Fibroblast of skin of right quadriceps (primary cell): ENCODE data around the gene SMARCC2.

ENCODE experiments used
- DNase-seq: peaks from one replicate; pipeline ENCODE4 v3.0.0-alpha.2; 2013

The SMARCC2 gene

DNA sequence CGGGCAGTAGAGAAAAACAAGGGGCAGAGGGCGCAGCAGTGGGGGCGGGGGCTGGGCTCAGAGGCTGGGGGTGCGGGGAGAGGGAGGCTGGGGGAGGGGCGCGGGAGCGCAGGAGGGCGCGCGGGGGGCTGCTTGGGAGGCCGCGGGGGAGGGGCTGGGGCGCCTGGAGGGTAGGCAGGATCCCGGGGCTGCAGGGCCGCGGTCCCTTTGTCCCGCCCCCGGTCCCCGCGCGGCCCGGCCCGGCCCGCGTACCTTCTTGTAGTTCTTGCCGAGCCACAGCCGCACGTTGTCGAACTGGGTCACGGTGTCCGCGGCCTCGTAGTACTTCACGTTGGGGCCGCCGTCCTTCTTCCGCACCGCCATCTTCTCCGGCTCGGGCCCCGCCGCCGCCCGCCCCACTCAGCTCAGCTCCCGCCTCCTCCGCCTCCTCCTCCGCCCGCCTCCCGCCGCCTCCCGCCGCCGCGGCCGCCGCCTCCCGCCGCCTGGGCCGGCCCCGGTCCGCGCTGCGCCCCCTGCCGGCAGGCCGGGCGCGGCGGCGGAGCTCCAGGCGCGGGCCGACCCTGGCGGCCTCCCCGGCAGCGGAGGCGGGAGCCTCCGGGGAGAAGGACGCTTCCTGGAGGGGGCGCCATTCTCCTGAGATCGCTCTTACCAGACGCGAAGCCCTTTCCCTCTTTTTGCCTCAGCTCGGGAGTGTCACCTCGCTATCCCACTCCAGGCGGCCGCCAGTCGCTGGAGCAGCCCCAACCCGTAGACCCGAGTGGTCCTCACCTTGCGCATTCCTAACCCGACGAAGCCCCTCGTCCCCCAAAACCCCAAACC lies at the start of gene SMARCC2:
Gene SMARCC2 (minus strand): TSS at position 385 of the 819 bp plus-strand sequence. CDS start 22 bp downstream, at position 363.
- DNase-seq = peak; percentile 86

DNA sequence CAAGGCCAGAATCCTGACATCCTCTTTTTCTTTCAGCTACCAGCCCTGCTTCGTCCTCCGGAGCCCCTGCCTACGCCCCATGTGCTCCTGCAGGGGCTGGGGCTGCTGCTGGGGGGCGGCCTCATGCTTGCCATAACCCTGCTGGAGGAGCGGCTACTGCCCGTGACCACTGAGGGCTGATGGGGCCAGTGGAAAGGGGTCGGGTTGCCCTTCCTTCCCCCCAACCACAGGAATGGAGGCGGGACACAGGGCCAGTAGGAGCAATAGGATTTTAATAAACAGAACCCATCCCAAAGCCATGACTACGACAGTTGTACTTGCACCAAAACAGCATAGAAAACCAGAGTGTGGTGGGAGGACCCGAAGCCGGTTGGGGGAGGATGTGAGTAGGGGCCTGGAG lies 48.3 kb upstream of the SMARCC2 start:
- no peak for DNase-seq

DNA sequence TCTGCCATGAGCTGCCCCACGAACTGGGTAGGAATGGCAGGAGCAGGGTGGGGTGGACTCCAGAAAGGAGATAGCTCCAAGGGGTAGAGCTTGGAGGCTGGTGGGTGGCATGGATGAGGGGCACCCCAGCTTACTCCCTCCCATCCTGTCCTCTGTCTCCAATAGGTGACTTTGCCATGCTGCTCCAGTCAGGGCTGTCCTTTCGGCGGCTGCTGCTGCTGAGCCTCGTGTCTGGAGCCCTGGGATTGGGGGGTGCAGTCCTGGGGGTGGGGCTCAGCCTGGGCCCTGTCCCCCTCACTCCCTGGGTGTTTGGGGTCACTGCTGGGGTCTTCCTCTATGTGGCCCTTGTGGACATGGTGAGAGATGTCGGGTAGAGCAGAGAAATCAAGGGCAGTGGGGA lies 47.7 kb upstream of the SMARCC2 start:
- no peak for DNase-seq

DNA sequence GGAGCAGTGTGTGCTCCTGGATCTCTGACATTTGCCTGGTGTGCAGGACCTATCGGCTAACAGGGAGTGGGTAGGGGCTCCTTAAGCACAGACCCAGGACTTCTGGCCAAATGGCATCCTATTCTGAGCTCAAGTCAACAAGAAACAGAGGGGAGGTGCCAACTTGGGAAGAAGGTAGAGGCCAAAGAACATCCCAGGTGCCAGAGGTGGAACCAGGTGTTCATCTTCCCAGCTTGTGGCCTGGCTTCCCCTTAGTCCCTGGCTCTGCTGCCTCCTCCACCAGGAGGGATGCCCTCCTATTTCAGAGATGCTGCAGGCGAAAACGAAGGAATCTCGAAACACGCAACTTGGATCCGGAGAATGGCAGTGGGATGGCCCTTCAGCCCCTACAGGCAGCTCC lies 46.8 kb upstream of the SMARCC2 start:
- no peak for DNase-seq

DNA sequence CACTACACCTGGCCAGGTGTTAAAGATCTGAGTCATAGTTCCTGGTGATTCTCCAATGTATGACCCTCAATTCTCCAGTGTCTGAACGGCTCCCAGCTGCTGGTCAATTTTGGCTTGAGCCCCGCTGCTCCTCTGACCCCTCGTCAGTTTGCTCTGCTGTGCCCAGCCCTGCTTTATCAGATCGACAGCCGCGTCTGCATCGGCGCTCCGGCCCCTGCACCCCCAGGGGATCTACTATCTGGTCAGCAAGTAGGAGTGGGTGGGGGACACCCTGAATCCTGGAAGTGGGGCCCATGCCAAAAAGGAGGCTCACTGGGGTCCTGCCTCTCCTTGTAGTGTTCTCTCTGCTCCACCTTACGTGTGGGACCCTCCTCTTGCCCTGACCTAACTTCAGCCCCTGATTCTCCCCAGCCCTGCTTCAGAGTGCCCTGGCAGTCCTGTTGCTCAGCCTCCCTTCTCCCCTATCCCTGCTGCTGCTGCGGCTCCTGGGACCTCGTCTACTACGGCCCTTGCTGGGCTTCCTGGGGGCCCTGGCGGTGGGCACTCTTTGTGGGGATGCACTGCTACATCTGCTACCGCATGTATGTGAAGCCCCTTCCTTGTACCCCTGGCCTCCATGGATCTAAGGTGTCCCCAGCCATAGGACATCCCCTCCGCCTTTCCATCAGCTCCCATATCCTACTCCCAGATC lies 45.6 kb upstream of the SMARCC2 start:
- DNase-seq = no peak

DNA sequence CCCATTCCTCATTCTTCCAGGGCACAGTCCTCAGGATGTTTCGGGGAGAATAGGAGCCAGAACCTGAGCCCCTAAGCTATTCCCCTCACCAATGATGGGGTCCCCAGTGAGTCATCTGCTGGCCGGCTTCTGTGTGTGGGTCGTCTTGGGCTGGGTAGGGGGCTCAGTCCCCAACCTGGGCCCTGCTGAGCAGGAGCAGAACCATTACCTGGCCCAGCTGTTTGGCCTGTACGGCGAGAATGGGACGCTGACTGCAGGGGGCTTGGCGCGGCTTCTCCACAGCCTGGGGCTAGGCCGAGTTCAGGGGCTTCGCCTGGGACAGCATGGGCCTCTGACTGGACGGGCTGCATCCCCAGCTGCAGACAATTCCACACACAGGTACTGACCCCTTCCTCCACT lies 41.9 kb upstream of the SMARCC2 start:
- no peak for DNase-seq

DNA sequence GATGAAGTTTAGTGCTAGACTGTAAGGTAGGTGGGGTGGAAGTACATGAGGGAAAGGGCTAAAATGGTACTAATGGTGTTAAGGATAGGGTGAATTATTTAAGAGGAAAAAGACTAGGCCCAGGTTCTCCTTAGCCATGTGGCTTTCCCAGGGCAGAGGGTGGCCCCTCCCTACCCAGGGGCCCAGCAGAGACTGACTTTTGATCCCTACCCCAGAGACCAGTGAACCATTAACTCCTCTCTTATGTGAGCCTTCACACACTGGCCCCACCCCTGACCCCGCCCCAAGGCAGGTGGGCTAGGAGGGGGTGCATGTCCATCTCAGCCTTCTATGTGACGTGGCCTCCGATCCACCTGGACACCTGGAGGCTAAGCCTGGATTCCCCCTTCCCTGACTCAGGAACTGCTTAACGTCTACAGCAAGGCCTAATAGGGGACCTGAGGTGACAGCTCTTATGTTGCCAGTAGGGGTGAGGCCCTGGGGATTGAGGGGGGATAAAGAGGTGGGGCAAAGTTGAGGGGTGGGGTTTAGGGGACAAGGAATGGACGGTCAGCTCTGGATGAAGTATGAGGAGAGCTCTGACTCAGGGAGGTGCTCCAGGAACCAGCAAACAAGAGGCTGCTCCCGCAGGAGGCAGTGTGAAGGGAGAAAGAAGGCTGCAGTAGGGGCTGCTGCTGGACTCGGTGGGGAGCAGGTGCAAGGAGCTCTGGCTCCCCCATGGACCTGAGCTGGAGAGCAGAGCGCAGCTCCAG lies 41.3 kb upstream of the SMARCC2 start:
- DNase-seq = no peak

DNA sequence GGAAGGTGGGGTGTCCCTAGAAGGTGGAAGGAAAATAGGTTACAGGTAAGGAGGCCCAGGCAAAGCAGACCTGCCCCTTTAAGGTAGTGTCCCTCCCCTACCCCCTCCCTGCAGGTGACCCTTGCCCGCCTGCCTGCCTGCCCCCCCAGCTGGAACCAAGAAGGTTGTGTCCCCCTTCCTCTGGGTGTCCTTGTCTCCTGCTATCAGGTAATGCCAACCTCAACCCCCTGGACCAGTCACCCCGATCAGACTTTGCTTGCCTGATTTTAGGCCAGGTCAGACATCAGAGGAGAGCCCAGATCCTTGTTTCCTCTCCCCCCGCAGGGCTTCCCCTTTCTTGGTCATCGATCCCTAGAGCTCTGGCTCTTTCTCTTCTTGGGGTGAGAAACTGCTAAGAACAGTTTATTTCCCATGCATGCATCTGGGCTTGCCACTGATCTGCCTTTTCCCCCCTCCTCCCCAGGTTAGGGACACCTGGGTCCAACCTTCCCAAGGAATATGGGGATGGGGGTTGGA lies 40.7 kb upstream of the SMARCC2 start, which contains the start of gene SLC39A5:
Gene SLC39A5 (plus strand): TSS at position 136 of the 516 bp plus-strand sequence. CDS start 1,224 bp downstream, outside the sequence.
- DNase-seq = no peak

DNA sequence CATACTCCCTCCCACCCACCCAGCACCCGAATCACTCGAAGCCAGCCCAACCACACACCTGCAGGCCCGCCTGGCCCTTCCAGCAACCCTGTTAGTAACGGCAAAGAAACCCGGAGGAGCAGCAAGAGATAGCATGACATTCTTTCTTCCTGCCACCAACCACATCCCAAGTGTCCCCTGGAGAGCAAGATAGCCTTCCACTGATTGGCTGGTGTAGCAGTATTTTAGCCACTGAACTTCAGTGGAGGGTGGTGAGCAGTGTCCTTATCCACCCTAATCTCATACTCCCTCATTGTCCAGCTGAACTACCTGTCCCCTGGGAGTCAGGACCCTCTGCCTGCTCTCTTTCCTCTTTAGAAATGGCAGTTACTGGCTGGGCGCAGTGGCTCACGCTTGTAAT lies 39.8 kb upstream of the SMARCC2 start:
- no peak for DNase-seq

DNA sequence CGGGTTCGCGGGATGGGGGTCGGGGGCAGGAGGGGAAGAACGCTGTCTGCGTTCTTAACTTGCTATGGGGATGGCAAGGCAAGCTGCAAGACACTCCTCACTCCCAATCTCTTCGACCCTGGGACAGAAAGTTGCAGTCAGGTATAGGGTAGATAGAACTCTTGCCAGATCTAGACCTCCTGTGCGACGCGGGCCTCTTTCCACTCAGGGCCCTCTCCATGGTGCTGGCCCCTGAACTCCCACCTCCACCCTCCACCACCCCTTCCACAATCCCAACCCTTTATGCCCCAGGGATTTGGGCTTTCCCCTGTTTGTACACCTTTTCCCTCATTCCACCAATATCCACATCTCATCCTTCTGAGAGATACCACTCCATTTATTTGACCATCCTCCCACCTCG lies 35.7 kb upstream of the SMARCC2 start:
- DNase-seq = no peak

DNA sequence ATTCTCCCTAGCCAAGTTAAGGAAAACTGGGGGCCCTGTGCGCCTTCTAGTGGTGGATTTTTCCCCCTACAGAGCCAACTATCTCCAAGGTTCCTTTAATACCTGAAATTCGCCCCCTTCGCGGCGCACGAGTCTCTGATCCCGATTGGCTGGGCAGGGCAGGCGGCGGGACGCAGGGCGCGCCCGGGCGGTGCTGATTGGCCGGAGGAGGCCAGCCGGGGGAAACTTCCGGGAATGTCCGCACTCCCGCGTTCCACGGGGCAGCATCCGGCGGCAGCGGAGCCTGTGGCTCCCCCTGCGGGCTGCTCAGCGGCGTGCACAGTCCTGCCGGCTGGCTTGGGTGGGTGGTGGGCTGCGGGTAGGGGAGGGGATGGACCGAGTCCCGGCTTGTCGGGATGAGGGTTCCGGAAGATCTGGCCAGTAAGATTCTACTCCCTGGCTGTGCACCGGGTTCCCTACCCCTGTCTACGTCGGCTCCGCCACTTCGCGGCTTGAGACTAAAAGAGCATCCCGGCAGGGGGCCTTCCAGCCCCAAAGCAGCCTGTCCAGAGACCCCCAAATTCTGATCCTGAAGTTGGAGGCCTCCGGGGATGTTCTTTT lies 34.9 kb upstream of the SMARCC2 start, which contains the start of gene NABP2:
Gene NABP2 (plus strand): TSS at position 241 of the 600 bp plus-strand sequence. CDS start 515 bp downstream, outside the sequence.
- peak; percentile 99 for DNase-seq

DNA sequence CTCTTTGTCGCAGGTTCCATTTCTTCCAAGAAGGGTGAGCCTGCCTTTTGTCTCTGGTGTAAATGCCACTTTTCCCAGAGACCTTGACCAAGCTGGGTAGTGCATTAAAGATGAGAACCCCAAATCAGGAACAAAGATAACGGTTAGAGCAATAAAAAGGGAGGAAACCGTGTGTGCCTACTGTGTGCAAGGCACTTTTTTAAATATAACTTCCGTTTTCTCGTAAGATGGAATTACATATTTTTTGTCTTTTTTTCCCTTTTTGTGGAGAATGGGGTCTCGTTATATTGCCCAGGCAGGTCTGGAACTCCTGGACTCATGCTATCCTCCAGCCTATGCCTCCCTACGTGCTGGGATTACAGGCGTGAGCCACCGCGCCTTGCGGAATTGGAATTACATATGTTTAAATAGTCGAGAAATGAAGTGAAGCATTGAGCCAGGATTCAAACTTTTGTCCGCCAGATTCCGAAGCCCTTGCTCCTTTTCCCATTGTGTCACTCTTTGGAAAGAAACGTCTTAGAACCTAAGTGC lies 34.4 kb upstream of the SMARCC2 start:
- no peak for DNase-seq

DNA sequence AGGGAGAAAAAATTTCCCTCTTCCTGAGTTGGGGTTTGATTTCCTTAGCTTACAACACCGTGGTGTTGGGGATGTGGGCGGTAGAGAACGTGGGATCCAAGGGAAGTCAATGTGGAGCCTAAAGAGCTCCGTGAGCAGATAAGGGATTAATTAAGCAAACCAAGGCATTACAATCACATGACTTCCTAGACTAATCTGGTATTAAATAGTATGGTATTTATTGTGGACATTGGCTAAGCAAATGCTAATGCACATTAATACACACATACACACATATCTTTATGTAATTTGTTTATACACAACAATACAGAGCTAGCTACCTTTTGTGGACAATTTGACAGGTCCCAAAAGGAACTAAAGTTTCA lies 33.2 kb upstream of the SMARCC2 start:
- no peak for DNase-seq

DNA sequence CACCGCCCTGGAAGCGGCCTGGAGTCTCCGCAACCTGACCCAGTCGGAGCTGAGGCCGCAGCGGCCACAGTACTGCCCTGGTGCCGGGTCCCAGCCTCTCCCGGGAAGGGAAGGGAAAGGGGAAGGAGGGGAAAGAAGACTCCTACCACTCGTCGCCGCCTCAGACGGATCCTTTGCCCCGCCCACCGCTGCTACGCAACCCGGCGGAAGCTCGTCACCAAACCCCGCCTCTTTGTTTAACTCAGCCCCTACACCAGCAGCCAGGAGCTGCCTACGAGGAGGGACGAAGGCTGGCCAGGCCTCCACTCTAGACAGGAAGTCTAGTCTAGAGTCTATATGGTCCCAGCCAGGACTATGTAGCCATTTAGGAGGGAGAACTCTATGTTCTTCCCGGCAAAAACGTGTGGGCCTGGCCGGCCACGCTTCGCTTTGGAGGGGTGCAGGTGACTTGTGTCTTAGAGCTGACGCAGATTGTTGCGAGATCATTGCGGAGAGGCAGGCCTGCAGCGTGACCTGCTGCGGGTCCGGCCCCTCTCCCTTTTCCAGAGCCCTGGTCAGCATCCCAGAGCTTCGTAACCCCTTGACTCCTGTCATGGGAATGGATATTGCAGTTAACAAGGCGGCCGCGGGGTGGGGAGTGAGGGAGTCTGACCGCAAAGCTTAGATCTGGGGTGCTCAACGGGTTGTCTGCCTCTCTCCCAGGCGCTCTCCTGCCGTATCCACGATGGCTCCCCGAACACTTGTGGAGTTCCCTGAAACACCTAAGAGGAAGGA lies 32.7 kb upstream of the SMARCC2 start, which contains the start of gene RNF41:
Gene RNF41 (minus strand): TSS at position 166 of the 774 bp plus-strand sequence. CDS start 7,875 bp downstream, outside the sequence.
- peak; percentile 97 for DNase-seq

DNA sequence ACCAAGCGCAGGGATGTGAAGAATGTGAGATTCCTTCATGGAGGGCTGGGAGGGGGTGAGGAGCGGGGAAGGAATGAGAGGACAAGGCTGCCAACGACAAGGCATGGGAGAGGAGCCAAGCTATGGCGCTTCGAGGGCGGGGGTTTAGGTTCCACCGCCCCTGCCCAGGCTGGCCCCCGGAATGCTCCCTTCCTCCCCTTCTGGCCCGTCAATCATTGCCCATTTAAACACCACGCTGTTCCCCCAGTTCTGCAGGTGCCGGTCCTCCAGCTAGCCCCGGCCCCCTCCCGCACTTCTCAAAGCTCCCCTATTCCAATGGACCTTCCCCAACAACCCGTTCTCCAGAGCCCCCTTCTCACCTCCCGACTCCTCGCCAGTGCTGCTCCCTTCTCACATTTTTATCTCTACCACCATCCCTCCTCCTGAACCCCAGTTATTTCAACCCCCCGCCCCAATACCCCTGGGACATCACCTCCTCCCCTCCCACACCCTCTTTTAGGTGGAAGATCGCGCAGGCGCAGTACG lies 32.0 kb upstream of the SMARCC2 start:
- peak; percentile 84 for DNase-seq

DNA sequence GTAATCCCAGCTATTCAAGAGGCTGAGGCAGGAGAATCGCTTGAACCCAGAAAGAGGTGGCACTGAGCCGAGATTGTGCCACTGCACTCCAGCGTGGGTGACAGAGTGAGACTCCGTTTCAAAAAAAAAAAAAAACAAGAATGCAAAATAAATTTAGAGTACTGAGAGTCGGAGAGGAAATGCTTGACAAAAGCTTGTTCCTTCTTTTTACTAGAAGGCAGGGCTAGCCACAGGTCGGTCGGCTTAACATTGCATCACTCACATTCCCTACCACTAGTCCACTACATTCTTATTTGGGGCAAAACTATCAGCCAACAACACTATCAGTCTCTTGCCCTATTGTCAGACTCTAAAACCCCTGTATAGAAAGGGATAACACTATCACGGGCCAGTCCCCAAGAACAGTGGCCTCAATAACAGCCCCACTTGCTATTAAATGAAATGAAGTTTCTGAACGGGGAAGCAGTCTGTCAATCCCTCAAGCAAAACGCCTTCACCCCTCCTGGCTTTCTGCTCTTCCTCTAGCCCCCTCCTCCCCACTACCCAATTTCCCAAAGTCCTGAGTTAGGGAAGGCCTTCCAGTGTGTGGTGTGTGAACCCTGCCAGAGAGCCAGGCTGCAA lies 31.4 kb upstream of the SMARCC2 start:
- peak; percentile 54 for DNase-seq

DNA sequence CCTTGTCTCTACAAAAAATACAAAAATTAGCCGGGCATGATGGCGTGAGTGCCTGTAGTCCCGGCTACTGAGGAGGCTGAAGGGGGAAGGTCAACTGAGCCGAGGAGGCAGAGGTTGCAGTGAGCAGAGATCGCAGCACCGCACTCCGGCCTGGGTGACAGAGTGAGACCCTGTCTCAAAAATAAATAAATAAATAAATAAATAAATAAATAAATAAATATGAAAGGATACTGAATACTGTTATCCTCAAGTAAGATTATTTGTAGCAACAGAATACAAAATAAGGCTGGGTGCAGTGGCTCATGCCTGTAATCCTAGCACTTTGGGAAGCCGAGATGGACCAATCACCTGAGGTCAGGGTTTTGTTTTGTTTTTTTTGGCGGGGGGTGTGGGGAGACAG lies 30.6 kb upstream of the SMARCC2 start:
- DNase-seq = no peak

DNA sequence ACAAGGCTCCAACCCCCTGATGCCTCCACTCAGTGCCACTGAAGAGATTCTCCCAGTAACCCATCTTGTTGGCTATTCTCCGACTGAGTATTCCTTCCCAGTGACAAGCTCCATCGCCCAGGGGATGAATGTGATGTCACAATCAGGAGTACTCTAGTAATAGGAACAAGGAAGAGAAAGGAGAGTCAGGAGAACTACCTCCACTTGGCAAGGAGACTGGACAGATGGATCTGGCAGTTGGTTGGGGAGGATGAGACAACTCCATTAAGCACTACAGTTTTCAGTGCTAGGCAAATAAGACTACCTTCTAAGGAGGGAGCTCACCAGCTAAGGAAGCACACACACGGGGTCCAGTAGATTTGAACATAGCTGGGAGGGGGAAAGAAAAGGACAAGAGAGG lies 27.2 kb upstream of the SMARCC2 start:
- no peak for DNase-seq

DNA sequence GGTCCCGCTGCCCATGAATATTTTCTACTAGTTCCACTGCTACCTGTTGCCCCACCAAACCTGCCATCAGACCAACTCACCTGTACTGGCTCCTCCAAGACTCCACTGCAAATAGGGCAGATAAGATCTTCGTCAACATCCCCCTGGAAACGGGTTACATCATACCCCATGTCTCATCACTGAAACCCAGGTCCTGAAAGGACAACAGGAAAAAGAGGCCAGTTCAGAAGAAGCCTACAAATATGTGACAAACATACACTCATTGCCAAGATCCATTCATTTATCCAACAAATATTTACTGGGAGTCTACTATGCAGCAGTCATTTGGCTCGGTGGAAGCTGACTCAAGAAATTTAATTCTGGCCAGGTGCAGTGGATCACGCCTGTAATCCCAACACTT lies 24.6 kb upstream of the SMARCC2 start:
- DNase-seq = no peak

DNA sequence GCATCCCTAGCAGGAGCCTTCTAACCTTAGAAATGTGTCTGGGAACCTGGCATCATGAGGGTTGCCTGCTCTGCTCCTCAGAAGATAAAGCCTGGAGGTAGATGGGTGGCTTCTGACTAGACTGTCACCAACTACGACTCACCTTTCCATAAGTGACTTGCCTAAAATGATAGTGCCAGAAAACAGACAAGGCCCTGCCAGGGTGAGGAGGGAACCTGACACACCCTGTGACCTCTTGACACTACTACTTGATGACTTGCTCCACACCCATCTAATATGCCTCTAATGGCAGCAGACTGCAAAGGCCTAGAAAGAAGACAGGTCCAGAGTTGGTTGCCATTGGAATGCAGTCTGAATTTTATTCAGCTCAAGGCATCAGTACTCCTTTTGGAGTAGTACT lies 23.1 kb upstream of the SMARCC2 start:
- no peak for DNase-seq

DNA sequence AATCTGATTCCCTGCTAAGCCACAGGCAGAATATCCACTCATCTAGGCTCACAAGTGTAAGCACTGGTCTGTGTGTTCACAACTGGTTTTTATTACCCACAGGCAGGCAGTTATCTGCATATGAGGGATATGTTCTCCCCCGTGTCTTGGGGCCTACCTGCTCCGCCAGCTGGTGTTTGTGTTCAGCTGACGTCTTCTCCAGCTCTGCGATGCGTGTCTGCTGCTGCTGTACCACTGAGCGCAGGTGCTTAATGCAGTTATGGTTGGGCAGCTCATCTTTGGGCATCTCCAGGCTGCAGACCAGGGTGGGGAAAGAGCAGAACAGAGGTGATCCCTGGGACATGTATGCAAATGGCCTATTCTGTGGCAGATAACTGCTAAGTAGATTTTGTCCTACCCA lies 18.7 kb upstream of the SMARCC2 start:
- no peak for DNase-seq
